RCC 7860 (cell line): ENCODE measurements around the gene TRIM69.
"Not testable (repeated sequence)": the region's sequence is repeated elsewhere in the genome, so short reads cannot be mapped to it uniquely, and the experiment has no call there.

Experiments used
- DNase-seq: peaks from one replicate; pipeline ENCODE4 v3.0.0-alpha.2; 2015; ENCODE audit warnings: low spot score
- FAIRE-seq: peaks from 2 replicates; lab custom pipeline; 2012; peaks lifted over from hg19 to GRCh38; lab: Jason Lieb, UNC

Gene TRIM69

GRCh38 chr15:44715797-44716334 lies 20.5 kb upstream of the TRIM69 start:
- FAIRE-seq, result no peak
- no peak for DNase-seq

GRCh38 chr15:44716983-44717602 lies 19.2 kb upstream of the TRIM69 start:
- DNase-seq, result no peak
- no peak for FAIRE-seq

- FAIRE-seq, result no peak
These were observed 18.0 kb upstream of the TRIM69 start for GRCh38 chr15:44718180-44718926.

GRCh38 chr15:44718927-44719292 lies 17.4 kb upstream of the TRIM69 start:
- no peak for DNase-seq
- FAIRE-seq, result no peak

More at GRCh38 chr15:44718180-44718926, 18.0 kb upstream of the TRIM69 start:
- DNase-seq, result no peak

- no peak for DNase-seq
- no peak for FAIRE-seq
These were observed 16.9 kb upstream of the TRIM69 start for GRCh38 chr15:44719293-44719999.

GRCh38 chr15:44720000-44720435 lies 16.3 kb upstream of the TRIM69 start:
- FAIRE-seq, DNase-seq: not testable (repeated sequence)

- DNase-seq, result no peak
These were observed 15.7 kb upstream of the TRIM69 start for GRCh38 chr15:44720460-44721176.

GRCh38 chr15:44722011-44722410 lies 14.3 kb upstream of the TRIM69 start:
- FAIRE-seq (no peak), DNase-seq (no peak)

More at GRCh38 chr15:44720460-44721176, 15.7 kb upstream of the TRIM69 start:
- FAIRE-seq, result no peak

- FAIRE-seq, result no peak
These were observed 10.2 kb upstream of the TRIM69 start for GRCh38 chr15:44726136-44726535.

GRCh38 chr15:44726568-44727484 lies 9.5 kb upstream of the TRIM69 start:
- DNase-seq (peak; percentile 68), FAIRE-seq (no peak)

More at GRCh38 chr15:44726136-44726535, 10.2 kb upstream of the TRIM69 start:
- no peak for DNase-seq

- no peak for DNase-seq
- no peak for FAIRE-seq
These were observed 8.7 kb upstream of the TRIM69 start for GRCh38 chr15:44727485-44728231.

GRCh38 chr15:44728232-44728575 lies 8.1 kb upstream of the TRIM69 start:
- not testable (repeated sequence) for FAIRE-seq

GRCh38 chr15:44728576-44729407 lies 7.5 kb upstream of the TRIM69 start:
- DNase-seq (peak; percentile 97), FAIRE-seq (peak; percentile 94)

More at GRCh38 chr15:44728232-44728575, 8.1 kb upstream of the TRIM69 start:
- not testable (repeated sequence) for DNase-seq

GRCh38 chr15:44729408-44730127 lies 6.8 kb upstream of the TRIM69 start:
- FAIRE-seq (no peak), DNase-seq (no peak)

GRCh38 chr15:44734839-44735481 lies 1.4 kb upstream of the TRIM69 start:
- FAIRE-seq, result no peak
- DNase-seq, result no peak

GRCh38 chr15:44735482-44736180 lies 697 bp upstream of the TRIM69 start:
- DNase-seq (no peak), FAIRE-seq (no peak)
